Cerebellar cortex (tissue), 1 donor: ENCODE data around the gene ADAMTS2.

Experiments
- DNase-seq: peaks from one replicate; pipeline ENCODE4 v3.0.0-alpha.2; 2015; ENCODE audit warnings: low spot score

Gene ADAMTS2

DNA sequence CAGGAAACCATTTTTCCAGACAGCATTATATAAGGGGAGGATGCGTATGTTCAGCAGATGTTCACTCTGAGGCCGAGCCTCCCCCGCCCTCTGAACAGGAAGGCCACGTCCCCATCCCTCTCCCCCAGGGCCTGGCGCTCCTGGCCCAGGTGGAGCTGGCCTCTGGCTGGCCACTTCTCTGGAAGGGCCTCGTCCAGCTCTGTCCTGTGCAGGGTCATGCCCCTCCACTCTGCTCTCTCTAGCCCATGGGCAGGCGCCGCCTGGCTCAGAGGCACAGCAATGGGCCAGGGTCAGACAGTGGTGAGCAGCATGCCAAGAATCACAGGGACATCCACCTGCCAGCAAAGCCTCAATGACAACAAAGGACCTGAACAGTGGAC, 34.2 kb downstream of the ADAMTS2 start:
- no peak for DNase-seq

DNA sequence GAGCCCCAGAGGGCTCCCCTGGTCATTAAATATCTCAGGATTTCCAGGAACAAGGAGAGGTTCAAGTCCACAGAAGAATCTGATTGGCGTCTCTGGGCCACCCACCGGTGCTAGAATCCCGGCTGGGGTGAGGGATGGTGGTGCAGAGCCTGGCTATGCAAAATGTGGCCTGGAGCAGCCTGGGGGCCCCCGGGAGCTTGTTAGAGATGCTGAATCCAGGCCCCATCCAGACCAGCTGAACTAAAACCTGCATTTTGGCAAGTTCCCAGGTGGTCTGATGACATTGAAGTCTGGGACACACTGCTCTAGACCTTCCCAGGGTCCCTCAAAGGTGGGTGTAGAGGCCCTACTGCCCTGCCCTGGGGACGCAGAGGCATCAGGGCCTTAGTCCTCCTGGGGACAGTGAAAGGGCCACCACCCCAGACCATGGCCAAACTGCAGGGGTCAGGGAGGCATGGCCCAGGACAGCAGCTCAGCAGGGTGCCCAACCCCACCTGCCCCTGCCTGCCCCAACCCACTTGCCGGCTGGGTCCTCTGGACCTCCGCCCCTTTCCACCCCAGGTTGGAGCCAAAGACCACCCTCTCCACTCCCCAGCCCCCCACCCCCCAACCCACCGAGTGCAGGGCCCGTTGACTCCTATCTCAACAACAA, 34.7 kb downstream of the ADAMTS2 start:
- DNase-seq = no peak

DNA sequence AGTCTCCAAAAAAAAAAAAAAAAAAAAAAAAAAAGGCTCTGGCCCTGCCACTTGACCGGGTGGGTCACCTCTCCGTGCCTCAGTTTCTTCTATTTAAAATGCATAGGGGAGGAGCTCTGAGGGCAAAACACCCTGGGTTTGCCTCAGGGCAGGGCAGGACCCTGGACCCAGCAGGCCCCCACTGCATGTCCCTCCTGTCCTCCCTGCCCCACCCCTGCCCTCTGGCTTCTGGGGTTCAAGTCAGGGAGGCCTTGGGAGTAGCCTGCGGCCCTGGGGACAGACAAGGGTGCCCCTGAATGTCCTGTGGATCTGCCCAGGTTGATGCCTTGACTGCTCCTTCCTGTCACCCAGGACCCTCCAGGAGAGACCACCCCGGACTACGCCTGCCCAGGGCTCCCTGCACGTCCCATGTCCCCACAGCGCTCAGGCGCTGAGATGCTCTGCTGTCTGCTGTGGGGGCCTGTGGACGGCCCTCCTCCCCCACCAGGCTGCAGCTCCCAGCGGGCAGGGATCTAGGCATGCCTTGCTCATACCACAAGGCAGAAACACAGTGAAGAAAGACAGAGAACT, 35.4 kb downstream of the ADAMTS2 start:
- DNase-seq = no peak

DNA sequence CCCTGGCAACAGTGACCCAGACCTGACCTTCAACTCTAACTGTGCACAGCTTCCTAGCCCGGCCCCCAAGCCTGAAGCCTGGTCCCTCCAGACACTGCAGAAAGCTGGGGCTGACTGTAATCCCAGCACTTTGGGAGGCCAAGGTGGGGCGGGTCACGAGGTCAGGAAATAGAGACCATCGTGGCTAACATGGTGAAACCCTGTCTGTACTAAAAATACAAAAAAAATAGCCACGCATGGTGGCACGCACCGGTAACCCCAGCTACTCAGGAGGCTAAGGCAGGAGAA, 35.9 kb downstream of the ADAMTS2 start:
- no peak for DNase-seq

DNA sequence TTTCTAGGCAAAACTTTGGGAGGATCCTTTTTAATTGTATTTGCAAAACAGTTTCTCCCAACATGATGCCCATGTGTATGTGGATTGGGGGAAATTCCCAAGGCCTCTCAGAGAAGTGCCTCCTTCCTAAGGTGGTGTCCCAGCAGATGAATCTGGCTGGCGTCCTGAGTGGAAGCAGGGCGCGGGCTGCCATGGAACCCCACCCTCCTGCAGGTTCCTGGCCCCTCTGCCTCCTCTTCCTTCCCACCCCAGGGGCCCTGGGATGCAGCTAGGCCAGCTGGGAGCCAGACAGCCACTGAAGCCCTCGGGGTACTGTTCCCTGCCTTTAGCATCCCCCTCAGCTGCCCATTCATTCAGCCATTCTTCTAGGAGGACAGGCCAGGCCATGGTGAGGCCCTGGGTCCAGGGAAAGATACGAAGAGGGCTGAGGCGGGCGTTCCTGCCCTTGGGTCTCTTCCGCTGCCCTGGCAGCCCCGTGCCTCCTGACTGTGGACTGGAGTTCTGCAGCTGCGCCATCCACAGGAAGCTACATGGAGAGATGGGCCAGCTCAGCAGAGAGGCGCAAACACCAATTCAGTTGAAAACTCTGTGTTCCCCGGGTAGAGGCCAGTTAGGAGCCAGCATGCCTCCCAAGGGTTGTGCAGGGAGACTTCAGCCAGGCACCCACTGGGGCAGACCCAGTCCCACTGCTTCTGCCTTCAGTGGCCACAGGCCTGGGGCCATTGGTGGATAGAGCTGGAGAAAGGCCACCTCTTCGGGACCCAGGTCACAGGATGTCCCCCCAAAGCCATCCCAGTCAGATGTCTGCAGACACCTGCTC, 36.5 kb downstream of the ADAMTS2 start:
- DNase-seq = no peak

DNA sequence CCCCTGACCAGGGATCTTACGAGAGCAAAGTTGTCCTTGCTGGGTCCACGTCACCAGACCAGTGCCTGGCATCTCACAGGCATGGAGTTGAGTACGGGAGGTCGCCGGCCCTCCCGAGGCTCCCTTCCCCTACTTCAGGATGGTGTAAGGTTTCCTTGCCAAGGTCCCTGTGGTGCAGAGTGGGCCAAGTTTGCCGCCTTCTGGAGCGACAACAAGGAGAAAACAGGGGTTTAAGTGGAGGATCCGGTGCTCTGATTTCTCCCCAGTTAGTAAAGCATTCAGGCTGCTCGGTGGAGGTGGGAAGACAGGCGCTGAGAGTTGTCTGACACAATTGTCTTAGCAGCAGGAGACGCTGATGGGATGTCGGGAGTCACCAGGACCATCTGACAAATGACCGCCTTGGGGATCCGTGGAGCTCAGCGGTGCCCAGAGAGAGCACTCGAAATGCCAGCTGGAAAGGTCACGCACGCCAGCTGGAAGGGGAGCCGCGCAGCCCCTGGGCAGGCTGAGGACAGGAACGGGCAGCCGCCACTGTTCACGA, 37.3 kb downstream of the ADAMTS2 start:
- DNase-seq = peak; percentile 49

DNA sequence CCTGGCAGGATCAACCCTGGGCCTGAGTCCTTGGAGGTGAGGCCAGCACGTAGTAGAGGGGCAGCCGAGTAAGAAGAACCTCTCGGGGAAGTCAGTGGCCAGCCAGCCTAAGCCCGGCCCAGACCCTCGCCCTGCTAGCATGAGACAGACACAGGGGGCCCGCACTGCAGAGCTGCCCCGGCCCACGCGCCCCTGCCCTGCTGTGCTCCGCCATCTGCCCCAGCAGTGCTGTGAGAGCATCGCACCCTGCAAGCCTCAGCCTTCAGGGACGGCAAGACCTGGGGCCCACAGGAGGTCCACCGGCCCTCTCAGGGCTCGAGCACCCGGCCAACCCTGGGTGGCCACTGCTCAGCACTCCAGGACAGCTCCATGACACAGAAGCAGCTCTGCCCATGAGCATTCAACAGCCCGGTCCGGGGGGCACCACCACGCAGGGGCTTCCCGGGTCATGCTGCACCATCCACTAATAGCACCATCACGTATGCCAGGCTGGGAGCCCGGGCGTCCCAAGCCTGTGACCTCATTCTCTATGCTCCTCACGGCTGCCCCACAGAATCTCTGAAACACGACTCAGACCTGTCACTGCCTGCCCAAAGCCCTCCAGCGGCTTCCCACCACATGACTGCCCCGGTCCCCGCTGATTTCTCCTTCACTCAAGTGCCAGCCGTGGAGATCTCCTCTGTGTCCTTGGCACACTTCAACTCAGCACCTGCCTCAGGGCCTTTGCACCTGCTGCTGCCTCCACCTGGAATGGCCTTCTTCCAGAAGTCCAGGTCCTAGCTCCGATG, 38.1 kb downstream of the ADAMTS2 start:
- DNase-seq = no peak

DNA sequence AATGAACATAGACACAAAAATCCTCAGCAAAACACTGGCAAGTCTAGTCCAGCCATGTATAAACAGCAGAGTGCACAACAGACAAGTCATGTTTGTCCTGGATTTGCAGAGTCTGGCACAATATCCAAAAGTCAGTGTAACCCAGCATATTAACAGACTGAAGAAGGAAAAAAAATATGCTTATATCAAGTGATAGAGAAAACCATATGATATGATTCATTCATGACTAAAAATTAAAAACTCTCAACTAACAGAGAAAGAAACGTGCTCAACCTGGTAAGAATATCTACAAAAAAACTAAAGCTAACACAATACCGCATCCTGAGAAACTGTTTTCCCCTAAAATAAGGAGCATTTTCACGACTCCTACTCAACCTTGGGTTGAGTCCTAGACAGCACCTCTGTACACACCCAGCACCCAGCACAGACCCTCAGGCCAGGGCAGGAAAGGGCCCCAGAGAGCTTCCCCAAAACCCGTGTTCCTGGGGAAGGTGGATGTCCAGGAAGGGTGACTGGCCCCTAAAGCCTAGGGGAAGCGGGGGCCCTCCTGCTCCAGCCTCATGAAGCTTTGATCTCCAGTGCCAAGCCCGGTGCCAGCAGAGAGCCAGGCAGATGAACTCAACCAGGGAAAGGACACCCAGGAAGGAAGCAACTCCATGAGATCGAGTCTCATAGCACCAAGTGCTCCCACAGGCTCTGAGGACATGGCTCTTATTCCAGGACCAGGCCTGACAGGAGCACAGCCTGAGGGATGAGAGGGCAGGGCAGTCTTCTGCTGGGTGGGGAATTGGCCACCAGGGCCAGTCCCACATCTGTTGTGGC, 38.9 kb downstream of the ADAMTS2 start:
- no peak for DNase-seq

DNA sequence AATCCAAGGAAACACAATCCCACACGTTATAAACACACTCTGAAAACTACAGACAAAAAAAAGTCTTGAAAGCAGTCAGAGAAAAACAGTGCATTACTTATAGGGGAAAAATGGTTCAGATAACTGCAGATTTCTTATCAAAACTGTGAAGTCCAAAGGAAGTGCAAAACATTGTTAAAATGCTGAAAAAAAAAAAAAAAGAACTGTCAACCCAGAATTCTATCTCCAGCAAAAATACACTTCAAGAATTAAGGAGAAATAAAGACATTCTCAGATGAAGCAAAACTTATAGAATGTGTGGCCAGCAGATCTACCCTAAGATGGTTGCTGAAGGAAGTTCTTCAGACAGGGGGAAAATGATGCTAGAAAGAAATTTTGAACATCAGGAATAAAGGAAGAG, 40.4 kb downstream of the ADAMTS2 start:
- DNase-seq = no peak

DNA sequence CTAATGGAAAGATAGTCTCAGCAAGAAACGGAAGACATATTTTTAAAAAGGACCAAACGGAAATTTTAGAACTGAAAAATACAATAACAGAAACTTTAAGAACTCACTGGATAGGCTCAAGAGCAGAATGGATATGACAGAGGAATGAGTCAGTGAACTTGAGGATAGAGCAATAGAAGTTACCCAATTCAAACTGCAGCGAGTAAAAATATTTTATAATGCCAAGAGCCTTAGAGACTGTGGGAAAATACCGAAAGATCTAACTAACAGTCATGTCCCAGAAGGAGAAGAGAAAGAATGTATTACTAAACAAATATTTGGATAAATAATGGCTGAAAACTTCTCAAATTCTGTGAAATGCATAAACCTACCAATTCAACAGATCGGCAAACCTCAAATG, 40.8 kb downstream of the ADAMTS2 start:
- no peak for DNase-seq

DNA sequence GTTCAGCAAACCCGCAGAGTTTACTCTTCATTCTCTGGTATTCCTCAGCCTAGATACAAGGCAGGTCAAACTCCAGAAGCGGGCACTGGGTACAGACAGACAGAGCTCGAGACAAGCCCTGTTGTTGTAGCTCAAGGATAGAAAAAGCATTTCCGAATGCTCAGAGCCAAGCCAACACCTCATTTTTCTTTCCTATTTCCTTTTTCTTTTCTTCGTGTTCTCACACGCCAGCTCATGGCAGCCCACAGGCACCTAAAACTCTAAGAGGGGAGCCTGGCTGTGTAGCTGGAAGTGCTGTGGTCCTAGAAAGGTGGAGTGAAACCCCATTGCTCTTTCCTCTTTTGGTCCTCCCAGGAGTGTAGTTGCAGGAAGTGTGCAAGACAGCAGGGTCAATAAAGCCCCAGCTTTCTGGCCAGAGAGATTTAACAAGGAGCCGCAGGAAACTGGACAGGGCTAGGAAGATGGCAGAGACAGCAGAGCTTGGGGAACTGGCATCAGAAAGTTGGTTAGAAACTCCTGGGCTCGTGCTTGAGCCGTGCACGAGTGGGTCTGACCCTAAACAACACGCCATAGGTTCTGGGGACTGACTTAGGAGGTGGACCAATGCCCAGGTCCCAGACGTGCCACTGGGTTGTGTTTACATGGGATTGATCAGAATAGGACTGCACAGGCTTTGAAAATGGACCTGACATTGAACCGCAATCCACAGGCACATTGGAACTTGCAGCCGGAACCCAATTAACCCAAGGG, 41.6 kb downstream of the ADAMTS2 start:
- DNase-seq = no peak

DNA sequence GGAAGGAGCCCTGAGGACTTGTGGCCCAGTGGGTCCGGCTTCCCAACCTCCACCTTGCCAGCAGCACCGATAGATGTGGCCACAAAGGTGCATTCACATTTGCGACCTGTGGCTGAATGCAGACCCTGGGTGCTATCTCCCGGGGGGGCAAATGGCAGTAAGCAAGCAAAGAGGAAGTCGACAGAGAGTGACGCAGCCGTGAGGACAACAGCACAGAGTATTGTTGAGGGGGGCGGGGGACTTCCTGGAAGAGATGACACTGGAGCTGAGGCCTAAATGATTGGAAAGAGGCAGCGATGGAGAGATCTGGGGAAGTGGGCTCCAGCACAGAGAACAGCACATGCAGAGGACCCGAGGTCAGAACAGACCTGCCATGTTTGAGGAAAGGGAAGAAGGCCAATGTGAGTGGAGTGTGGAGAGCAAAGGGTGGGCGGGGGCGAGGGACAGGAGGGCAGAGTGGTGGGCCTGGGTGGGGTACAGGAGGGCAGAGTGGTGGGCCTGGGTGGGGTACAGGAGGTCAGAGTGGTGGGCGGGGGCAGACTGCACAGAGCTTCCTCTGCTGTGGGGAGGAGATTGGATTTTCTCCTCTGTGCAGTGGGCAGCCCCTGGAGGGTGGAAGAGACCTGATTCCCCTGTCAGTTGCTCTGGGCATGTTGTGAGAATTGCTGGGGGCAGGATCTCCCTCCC, 42.6 kb downstream of the ADAMTS2 start:
- no peak for DNase-seq

DNA sequence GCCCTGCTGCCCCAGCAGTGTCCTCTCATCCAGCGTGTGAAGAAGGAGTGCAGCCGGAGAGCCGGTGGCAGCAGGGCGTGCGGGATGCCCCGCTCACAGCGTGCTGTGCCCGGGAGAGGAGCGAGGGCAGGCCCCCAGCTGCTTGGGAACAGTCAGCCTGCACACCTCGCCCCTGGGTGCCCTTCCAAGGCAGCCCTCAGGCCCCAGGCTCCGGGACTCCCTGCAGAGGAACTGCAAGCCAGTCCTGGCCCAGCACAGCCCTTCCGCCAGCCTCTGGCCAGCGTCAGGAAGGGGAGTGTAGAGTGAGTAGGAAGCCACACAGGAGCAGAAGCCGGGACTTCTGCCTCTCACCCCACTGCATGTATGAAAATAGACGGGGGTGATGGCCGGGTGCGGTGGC, 43.5 kb downstream of the ADAMTS2 start:
- DNase-seq = no peak

DNA sequence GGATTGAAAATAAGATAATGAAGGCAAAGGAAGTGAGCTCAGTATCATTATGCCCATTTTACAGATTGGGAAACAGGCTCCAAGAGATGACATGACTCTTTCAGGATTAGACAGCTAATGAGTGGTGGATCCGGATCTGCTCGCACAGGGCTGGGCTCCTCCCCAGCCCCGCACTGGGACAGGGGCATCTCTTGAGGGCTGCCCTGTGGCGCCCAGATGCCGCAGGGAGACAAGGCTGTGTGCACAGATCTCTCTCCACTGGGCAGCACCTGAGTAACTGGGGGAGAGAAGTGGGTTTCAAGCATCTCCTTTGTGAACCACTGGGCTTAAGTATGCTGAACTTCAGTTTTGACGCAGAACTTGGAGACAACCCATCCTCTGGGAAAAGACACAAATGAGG, 43.9 kb downstream of the ADAMTS2 start:
- no peak for DNase-seq

DNA sequence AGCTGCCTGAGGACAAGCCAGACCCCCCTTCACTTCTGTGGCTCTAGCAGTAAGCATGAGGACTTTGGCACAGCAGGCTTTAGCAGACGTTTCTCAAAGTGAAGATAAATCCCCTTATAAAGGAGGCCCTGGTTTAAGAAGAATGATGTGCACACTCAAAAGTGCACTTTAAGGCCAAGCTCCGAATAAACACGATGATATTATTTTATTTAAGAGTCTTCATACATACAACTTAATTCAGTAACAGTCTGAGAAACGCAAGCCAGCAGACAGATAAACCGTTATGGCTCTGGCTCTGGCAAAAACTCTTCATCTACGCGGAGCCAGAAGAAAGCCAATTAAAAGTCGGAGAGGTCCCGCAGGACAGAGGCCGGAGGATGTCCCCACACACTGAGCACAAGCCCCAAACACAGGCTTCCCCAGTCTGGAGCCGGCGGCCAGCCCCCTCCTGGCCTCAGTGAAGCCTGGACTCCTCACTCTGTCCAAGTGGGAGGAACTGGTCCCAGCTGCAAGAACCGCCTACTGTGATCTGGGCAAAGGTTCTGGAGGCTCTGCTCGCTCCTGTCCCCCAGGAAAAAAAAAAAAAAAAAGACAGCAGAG, 44.6 kb downstream of the ADAMTS2 start:
- no peak for DNase-seq

DNA sequence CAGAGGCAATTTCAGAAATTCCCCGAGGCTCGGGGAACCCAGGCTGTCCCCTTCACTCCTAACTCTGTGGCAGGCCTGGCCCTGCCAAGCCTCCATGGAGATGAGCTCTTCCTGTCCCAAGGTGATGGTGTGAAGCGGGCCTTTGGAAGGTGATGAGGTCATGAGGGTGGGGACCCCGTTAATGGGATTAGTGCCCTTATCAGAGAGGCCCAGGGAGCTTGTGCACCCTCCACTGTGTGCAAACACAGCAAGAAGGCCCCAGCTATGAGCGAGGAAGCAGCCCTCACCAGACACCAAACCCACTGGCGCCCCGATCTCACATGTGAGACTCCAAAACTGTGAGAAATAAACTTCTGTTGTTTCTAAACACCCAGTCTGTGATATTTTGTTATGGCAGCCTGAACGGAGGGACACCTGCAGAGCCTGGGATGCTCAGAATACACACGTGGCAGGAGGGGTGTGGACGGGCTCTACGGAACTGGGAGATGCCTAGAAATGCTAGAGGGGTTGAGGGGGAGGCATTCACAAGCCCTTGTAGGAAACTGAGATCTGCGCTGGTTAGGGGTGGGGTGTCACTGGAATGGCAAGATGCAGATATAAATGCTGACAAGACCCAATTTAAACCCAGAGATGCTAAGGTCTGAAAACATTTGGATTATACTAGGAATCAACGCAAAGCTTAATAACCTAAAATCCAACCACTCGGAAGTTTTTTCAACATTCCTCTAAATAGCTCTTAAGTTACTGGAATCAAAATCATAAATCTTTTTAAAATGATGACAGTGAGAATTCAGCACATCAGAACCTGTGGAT, 46.9 kb downstream of the ADAMTS2 start:
- no peak for DNase-seq

DNA sequence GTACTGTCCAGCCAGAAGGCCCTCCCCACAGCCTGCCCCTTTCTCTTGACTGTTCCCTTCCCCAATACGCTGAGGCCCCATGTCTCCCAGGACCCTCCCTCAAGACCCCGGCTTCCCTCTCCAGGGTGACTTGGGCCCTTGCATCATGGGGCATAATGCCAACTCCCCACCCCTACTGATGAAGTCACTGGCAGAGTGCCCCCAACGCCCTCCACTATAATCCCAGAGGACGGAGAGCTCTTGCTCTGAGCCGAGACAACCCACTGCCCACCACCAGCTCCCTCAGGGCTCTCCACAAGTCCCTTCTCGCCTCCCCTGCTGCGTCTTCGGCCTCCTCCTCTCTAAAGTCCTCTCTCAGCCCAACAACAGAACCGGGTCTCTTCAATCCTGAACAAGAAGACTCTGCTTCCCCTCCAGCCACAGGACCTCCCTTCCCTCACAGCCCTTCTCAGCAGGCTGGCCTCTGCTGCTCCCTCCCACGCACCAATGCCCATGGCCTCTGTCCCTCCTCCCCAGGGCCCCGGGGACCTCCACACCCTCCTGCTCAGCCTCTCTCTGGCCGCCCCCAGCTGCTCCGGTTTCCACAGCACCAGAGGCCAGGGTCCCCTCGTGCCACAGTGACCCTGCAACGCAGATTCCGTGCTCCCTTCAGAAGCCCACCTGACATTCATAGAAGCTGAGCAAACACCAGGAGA, 47.6 kb downstream of the ADAMTS2 start:
- DNase-seq = no peak

DNA sequence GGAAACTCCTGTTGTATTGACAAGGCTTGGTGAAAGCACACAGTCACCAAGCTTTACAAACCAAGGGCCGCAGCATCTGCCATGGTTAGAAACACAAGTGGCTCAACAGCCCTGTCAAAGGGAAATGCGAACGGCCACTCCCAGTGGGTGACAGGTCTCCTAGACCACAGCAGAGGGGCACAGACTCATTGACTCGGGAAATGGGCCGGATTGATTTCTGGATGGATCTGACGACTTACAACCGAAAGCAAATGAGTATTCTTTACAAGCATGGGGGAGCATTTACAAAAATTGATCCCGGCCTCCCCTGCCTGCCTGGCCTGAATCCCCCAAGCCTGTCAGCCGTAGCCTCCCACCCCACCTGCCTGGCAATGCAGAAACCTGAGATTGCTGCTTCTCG, 48.2 kb downstream of the ADAMTS2 start:
- DNase-seq = no peak
